GM18499 (cell line): ENCODE results near the gene QSOX2.

Experiments
- ATAC-seq: cut with Tn5 transposase; IDR thresholded peaks from one replicate; pipeline ENCODE4 v1.9.1; 2021; ENCODE audit warnings: moderate number of reproducible peaks; ENCODE audit not compliant: insufficient read depth, unreplicated experiment

Gene QSOX2

GRCh38 chr9:136178773-136179075 lies 66.9 kb downstream of the QSOX2 start:
- ATAC-seq: no peak

GRCh38 chr9:136178061-136178772 lies 67.4 kb downstream of the QSOX2 start:
- no peak for ATAC-seq

GRCh38 chr9:136177224-136177623 lies 68.4 kb downstream of the QSOX2 start:
- ATAC-seq: no peak

DNA sequence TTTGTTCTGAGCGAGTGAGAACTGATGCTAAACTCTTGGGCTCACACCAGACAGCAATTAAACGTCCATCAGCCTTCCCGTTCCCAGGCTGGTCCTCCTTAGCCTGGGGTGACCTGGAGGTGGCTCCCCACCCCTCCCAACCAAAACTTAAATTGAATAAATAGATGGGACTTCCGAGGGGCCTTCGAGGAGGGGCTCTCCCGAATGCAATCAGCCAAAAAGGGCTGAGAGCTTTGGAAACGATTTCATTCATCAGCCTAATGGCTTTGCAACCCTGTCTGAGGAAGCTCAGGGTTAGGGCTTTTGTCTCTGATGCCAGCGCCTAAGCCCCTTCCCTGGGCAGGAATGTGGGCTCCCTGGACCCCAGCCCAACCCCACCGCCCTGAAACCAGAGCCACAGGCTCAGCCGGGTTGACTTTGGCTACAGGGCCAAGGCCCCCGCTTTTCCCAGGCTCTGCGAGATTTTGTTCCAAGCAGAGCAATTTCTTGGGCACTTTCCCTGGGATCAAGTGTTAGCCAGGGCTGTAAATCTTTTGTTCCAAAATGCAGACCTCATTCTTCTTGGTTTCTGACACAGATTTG lies 69.9 kb downstream of the QSOX2 start:
- no peak for ATAC-seq

- no peak for ATAC-seq
Measured at GRCh38 chr9:136174779-136175615, 70.6 kb downstream of the QSOX2 start.

- no peak for ATAC-seq
Measured at GRCh38 chr9:136173648-136174290, 71.8 kb downstream of the QSOX2 start.

GRCh38 chr9:136172412-136173079 lies 73.1 kb downstream of the QSOX2 start:
- no peak for ATAC-seq

DNA sequence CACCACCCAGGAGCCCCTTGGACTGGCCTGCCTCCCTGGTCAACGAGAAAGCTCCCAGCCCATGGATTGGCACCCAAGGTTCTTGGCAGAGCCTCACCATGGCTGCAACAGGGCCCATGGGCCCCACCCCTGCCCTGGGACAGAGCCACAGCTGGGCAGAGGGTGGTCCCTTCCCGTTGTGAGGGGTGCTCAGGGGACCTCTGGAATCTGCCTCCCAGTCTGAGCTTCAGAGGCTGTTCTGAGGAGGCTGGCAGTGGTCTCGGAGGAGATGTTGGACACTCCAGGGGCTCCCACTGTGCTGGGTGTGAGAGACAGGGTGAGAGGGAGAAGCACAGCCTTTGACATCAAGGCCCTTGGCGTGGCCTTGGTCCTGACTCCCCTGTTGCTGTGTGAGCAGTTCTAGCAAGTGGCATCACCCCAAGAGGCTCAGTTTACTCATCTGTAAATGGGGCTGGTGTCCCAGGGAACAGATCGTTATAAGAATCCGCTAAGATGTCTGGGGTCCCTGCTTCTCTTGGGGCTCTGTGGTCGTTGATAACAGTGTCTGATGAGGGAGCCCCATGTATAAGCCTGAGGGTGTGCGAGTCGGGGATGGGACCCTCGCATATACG lies 73.7 kb downstream of the QSOX2 start:
- no peak for ATAC-seq

DNA sequence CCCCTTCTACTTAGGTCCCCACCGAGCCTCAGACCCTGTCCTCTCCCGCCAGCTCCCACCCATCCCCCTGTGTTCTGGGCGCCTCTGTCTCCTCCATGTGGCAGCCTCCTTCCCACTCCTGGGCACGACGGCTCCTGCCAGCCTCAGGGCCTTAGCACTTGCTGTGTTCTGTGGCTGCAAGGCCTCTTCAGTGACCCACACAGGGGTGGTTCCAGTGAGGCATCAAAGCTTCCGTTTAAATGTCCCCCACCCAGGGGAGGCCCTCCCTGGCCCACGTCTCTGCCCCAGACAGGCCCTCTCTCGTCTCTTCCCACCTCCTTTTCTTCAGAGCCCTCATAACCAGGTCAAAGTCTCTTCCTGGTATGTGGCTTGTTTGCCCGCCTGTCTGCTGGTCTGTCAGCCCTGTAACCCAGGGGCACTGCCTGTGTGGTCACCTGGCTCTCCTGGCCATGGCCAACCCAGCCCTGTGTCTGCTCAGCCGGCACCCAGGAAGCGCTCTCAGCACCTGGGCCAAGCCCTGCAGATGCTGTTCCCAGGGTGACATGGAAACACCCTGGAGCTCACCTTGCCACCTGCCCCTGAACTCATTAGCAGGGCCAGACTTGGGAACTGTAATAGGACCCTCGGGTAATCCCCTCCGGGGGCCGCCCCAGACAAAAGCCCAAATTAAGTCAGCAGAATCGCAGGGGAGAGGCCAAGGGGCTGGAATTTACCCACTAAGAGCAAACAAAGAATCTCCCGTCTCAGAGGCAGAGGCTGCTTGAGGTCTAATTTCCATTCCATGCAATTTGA lies 74.4 kb downstream of the QSOX2 start:
- ATAC-seq: no peak

DNA sequence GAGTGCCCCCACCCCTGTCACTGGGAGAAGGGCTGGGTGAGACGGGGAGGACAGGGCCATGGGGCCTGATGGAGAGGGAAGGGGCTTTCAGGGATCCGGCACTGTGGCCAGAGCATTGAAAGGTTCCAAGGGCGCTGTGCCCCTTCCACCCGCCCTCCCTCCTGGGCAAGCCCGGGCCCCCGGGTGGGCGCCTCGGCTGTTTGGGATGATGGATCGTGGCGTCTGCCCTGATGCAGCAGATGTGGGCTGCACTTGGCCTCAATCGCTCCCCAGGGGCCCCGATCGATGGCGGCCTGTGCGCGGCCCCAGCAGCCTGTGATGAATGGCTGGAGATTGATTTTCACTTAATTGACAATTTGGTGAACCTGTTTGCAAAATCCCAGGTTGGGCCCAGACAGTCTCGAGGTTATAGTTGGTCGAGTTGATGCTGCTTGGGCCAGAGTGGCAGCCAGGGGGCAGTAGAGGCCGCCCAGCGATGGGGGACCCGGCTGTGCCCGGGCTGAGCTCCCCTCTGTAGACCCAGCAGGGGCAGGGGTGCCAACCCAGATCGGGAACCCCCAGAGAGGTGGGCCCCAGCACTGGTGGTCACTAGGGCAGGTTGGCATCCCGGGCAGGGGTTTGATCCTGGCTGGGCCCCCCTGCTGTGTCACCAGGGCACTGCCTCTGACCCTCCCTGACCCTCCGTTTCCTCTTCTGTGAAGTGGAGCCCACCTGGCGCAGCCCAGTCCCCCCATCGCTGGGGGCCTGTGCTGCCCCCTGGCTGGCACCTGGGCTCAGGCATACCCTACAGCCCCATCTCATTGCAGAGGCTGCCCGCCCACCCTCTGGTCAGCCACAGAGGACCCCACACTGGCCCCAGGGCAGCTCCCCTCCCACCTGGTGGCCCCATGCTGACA lies 75.4 kb downstream of the QSOX2 start:
- no peak for ATAC-seq

GRCh38 chr9:136169495-136169894 lies 76.1 kb downstream of the QSOX2 start:
- ATAC-seq: no peak

DNA sequence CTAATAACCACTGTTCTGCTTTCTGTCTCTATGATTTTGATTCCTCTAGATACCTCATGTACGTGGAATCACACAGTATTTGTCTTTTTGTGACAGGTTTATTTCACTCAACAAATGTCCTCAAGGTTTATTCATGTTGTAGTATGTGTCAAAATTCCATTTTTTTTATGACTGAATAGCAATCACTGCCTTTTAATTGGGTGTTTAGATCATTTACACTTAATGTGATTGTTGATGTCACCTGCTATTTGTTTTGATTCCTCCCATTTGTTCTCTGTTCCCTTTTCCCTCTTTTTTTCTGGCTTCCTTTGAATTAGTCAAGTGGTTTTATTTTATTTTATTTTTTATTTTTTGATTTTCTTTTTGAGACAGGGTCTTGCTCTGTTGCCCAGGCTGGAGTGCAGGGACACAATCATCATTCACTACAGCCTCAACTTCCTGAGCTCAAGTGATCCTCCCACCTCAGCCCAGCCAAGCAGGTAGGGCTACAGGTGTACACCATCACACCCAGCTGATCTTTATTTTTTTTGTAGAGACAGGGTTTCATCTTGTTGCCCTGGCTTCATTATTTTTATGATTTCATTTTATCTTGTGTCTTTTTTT lies 82.3 kb downstream of the QSOX2 start:
- ATAC-seq: no peak

DNA sequence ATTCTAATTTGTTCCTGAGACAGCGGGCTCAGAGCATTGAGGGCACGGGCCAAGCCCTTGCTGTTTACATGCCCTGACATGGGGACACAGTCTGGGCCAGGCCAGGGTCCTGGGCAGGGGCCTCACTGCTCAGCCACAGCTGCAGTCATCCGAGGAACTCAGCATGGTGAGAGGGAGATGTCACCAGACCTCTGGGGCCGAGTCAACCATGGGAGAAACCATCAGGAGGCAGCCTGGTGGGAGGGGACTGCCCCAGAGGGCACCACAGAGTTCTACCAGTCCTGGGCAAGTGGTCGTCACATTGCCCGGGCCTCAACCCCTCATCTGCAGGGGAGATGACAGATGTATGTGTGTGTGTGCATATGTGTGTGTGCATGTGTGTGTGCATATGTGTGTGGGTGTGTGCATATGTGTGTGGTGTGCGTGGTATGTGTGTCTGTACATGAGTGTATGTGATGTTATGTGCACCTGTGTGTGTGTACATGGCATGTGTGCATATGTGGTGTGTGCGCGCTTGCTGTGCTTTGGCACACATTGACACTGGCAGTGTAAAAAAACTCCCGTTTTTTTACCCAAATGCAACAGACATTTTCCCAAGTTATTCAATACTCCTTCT lies 84.5 kb downstream of the QSOX2 start:
- ATAC-seq: no peak

- no peak for ATAC-seq
Measured at GRCh38 chr9:136160381-136160841, 85.2 kb downstream of the QSOX2 start.

- no peak for ATAC-seq
Measured at GRCh38 chr9:136159851-136160250, 85.8 kb downstream of the QSOX2 start.

DNA sequence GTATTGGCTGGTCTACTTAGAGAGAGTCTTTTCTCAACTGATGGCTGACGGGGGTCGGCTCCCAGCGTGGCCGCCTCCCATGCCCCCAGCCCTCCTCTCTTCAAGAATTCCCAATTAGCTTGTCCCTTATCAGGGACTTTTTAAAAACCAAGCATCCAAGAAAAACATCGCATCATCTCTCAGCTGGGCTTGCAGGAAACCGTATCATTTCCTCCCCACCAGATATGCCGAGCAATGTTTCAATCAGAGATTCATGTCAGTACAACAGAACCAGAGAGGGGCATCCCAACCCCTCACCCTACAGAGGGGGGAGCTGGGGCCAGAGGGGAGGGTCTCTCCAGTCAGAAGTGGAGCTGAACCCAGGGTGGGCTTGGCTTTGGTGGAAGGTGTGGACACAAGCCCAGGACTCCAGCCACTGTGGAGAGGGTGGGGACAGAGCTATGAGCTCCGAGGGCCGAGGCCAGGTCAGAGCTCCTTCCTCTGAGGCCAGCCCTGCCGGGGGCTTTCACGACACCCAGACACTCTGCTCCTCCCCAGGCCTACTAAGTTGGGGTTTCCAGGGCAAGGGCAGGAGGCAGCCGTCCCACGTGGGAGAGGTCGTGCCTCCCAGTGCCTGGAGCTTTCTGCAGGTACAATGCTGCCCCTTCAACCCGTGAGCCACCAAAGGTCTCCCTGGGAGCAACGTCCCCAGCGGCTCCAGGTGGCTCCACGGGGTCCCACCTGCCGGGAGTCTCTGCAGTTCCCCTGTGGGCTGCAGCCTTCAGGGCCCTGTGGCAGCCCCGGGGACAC lies 87.9 kb downstream of the QSOX2 start:
- no peak for ATAC-seq
